Activated effector memory CD4-positive, alpha-beta T cell treated with anti-CD3 and anti-CD28 coated beads, Interleukin-2, amount 50 U/mL, for 16 hours (primary cell): ENCODE results near the gene IFNG-AS1.
A peak's percentile ranks its signal among the peaks of the same experiment; 100 is the strongest.

Experiments used
- DNase-seq: peaks from one replicate; pipeline ENCODE4 v3.0.0-alpha.2; 2020

Gene IFNG-AS1

GRCh38 chr12:67989184-67989920 is at the start of gene IFNG-AS1:
TSS of gene IFNG-AS1 (plus strand) at chr12:67989447.
- no peak for DNase-seq

- no peak for DNase-seq
Measured at GRCh38 chr12:67939611-67940010, 49.6 kb upstream of the IFNG-AS1 start.

GRCh38 chr12:67940780-67941243 is 48.4 kb upstream of the IFNG-AS1 start:
- DNase-seq = no peak

- no peak for DNase-seq
Measured at GRCh38 chr12:67942724-67943123, 46.5 kb upstream of the IFNG-AS1 start.

DNA sequence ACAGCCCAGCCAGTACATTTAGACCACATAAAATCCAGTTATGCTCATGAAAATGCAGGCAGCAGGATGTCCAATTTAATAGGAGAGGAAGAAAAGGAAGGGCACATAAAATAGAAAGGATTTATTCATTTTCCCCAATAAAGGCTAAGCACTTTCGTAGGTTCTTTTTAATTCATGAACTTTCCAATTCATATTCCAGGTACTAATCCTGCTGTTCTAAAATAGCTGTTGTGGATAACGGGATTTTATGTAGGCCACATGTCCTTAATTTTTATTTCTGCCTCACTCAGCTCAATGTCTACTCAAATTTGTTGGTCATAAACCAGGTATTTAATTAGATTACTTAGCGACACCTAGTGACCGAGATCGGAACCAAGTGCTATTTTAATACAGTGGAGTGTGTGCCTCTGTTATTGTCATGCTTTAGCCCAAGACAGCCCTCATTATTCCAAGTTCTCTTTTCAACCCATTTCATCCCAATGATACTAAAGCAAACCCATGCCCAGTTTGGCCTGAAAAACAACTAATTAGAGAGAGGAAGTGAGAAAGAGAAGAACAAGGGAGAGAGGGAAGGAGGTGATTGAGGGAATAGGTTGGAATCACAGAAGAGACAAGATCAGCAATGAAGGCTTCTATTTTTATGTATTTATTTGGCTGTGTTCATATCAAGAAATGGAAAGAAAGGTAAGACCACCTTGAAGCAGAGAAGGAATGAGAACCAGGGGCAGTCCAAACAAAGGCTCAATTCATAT is 45.9 kb upstream of the IFNG-AS1 start:
- peak; percentile 76 for DNase-seq

DNA sequence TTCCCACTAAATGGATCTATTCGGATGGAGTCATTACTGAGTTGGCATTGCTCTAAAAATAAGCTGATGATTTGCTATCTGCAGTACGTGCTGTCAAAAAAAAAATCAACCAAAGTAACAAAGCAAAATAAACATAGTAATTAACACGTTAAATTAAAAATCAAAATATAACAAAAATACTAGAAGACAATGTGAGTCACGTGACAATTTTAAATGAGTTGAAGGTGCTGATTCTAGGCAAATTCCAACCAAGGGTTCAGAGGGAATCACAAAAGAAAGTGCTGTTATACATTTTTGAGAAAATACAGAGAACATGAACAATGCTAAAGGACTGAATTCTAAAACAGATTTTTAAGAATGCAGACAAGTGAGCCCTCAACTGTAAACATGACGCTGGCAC is 45.2 kb upstream of the IFNG-AS1 start:
- DNase-seq = no peak

DNA sequence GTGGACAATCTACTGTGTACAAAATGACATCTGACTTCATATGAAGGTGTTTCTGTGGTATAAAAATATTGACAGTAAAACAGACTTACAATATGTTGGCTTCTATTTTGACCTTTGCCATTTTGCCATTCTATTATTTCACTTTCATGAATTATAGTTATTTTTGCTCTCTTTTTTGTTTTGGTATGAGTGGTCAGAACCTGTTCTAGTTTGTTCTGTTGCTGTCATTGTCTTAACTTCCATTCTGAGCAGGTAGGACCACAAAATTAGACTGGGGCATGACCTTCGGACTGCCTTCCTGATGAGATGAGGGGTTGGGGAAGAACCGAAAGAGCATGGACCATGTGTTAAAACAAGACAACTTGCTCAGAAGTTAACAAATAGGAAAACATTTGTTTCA is 36.5 kb upstream of the IFNG-AS1 start:
- no peak for DNase-seq

DNA sequence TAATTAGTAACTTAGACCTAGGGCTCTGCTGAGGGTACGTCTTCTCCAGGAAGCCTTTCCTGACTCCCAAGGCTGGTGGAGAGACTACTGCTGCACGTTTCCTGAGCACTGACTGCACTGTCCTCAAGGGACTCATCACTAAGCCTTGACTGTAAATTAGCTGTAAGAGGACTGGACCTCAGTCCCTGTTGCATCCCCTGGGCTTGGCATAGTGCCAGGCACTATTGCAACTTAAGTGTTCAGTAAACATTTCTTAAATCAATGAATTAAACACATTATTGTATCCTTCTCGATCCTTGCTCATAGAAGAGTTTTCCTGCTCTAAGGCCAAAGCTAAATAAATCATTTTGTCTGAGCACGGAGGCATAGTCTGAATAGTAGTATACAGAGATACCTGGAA is 31.9 kb upstream of the IFNG-AS1 start:
- no peak for DNase-seq

DNA sequence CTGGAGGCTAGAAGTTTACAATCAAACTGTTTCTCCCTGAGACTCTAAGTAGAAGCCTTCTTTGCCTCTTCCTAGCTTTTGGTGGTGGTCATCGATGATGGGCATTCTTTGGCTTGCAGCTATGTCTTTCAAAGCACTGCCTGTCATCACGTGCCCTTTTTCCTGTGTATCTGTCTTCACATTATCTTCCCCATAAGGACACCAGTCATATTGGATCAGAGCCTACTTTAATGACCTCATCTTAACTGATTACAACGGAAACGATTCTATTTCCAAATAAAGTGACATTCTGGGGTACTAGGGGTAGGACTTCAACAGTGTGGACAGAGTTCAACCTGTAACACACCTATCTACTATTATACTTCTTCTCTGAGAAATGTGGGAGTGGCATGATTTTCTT is 31.1 kb upstream of the IFNG-AS1 start:
- no peak for DNase-seq

DNA sequence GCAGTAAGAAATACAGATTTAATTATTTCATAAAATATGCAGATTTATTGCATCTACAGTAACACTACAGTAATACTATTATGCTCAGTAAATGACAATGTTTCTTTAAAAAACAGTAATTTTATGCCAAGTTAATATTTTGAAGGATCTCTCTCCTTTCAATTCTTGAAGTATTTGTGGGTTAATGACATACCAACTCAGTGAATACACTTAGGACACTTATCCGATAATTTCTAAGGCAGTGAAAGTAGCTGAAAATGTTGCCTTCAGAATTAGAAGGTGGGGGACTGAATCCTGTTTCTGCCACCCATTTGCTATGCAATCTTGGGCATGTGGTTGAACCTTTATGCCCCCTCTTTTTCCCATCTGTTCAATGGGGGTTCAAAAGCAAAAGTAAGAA is 24.8 kb upstream of the IFNG-AS1 start:
- DNase-seq = no peak

GRCh38 chr12:67966560-67966959 is 22.7 kb upstream of the IFNG-AS1 start:
- no peak for DNase-seq

DNA sequence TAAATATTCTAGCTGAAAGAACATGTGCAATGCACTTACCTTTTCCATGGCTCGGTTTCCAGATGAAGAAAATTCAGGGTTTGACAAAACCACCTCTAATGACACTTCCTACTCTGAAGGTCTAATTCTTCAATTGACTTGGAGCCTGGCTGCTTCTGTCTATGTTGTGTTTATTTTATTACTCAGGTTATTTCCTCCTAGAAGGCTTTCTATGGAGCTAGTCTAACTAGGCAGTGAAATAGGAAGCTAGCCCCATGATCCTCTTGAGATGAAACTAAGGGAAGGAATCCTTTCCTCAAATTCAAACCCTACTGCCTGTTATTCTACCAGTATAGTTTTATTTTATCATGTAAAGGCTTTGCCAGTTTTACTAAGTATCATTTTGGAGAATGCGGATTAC is 20.9 kb upstream of the IFNG-AS1 start:
- DNase-seq = no peak

GRCh38 chr12:67968725-67969124 is 20.5 kb upstream of the IFNG-AS1 start:
- DNase-seq = no peak

DNA sequence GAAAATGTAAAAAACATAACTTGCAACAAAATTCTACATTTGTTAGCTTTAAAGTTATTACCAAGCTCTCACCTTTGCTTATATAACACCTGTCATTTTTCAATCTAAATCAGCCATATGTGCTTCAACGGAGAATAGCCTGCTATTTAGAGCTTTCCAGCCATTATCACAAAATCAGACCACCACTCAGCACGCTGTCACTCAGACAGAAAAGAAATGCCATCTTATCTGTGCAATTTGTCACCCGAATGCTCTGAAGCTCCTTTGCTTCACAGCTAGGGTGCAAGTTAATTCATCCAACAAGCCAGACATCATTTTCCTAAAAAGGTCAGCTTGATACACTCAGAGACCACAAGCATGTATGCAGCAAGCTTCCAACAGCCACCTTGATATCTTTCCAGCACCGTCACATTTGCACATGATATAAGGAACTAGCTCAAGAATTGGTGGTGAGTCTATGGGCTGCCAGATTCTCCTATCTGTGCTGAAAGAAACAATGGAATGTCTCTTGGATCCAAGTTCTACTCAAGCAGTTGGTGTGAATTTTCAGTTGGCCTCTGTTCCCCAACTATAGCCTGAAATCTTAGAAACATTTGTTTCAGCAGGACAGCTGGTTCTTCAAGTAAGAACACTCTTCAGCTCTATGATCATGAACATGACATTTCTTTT is 20.0 kb upstream of the IFNG-AS1 start:
- no peak for DNase-seq

GRCh38 chr12:67977668-67978067 is 11.6 kb upstream of the IFNG-AS1 start:
- no peak for DNase-seq

GRCh38 chr12:67980391-67980790 is 8.9 kb upstream of the IFNG-AS1 start:
- DNase-seq = no peak

DNA sequence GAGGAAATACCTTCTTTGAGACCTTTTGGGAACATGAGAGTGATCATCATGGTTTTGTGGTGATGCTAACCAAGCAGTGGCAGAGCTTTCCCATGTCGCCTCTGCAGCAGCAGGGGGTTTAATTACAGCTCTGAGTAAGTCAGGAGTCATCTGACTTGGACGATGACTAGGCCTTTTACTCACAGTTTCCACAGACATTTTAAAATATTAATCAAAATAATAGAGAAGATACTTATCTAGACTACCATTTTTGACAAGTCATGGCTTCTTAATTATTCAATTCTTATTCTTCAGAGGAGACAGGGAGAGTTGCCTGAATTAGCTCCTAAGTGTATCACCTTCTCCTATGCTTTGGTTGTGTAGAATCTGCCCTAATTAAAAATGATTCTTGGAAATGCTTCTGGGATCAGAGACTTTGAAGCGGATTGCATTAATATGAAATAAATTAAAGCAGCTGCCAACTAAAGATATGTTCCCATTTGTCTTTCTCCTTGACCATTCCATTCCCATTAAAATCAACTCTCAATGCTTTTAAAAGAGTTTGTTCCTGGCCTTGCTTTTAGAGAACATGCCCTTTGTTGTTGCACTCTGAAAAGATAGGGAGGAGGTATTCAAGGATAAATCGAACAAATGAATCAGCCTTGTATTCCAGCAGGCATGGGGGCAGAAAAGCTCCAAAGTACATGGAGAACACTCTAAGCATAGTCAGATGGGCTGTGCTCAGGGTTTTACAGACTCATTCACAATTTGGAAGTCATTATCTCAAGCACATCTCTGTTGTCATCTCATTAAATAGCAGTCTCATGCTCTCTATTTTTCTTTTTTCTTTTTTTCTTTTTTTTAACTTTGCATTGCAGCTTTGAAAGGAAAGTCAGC is 7.7 kb upstream of the IFNG-AS1 start:
- no peak for DNase-seq

- no peak for DNase-seq
Measured at GRCh38 chr12:67982164-67982563, 7.1 kb upstream of the IFNG-AS1 start.

GRCh38 chr12:67986632-67987031 is 2.6 kb upstream of the IFNG-AS1 start:
- no peak for DNase-seq

DNA sequence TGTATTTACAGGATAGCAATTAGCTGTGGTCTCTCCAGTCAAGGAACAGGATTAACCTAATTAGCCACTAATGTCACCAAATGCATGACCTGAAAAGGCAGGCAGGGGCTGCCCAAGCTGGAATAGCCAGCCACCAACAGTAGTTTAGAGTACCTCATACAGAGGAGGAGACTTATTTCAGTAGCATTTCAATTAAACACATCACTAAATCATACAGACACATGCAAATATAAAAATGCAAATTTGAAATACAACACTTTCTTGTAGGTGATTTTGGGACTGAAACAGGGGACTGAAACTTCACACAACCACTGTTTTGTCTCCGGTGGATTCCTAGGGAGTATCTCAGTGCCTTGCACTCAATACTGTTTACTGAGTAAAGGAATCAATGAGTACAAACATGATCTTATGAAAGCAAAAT is 636 bp upstream of the IFNG-AS1 start:
- no peak for DNase-seq

DNA sequence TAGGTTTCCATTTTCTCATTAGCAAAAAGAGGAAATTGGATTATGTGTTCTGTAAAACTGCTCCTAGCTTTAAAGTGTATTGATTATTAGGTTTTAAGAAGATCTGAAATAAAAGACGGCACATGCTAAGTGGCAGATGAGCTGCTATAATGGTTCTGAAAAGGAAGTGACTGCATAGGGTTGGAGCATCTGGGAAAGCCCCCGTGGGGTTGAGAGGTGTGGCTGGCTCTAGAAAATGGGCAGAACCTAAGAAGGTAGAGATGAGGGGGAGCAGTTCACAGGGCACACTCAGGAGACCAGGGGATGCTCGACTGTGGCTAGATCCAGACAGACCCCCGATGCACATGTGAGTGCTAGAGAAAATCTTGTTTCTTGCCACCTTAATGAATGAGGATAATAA is 1.9 kb downstream of the IFNG-AS1 start:
- DNase-seq = peak; percentile 68

- DNase-seq = no peak
Measured at GRCh38 chr12:67993143-67993542, 3.9 kb downstream of the IFNG-AS1 start.

DNA sequence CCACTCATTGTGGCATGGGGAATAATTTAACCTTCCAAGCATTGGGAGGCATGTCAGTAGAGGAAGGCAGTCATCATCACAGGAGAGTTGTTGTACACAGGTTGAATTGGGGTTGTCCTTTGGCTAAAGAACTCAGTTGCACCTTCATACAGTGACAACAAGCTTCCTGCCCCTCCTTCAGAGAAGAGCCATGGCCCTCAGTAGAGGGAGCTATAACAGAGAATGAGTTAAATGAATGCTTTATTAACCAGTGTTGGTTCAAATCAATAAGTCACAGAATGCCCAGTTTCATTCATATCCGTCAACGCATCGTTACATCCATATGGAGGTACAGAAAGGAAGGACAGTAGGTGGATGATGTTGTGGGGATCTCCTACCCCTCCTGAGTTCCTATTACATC is 4.8 kb downstream of the IFNG-AS1 start:
- DNase-seq = no peak
